GM18870 (cell line): ENCODE data around the gene CFDP1.

Source experiments
- ATAC-seq: cut with Tn5 transposase; IDR thresholded peaks from one replicate; pipeline ENCODE4 v1.9.1; 2021; ENCODE audit warnings: moderate library complexity; ENCODE audit not compliant: unreplicated experiment

The CFDP1 gene

GRCh38 chr16:75415169-75415905 is 18.0 kb downstream of the CFDP1 start:
- ATAC-seq, result no peak

- ATAC-seq, result no peak
These were observed 19.4 kb downstream of the CFDP1 start for GRCh38 chr16:75413951-75414350.

GRCh38 chr16:75406943-75407342 is 26.4 kb downstream of the CFDP1 start:
- no peak for ATAC-seq

GRCh38 chr16:75402821-75403475 is 30.4 kb downstream of the CFDP1 start:
- ATAC-seq, result no peak

- ATAC-seq, result no peak
These were observed 31.0 kb downstream of the CFDP1 start for GRCh38 chr16:75402159-75402820.

- ATAC-seq, result no peak
These were observed 31.6 kb downstream of the CFDP1 start for GRCh38 chr16:75401691-75402090.

GRCh38 chr16:75398333-75398732 is 35.0 kb downstream of the CFDP1 start:
- ATAC-seq, result no peak

- no peak for ATAC-seq
These were observed 38.4 kb downstream of the CFDP1 start for GRCh38 chr16:75394941-75395340.

- no peak for ATAC-seq
These were observed 40.4 kb downstream of the CFDP1 start for GRCh38 chr16:75392906-75393305.

GRCh38 chr16:75390926-75391653 is 42.2 kb downstream of the CFDP1 start:
- ATAC-seq, result no peak

- no peak for ATAC-seq
These were observed 44.1 kb downstream of the CFDP1 start for GRCh38 chr16:75389096-75389690.

- ATAC-seq, result no peak
These were observed 45.4 kb downstream of the CFDP1 start for GRCh38 chr16:75387951-75388350.

- ATAC-seq, result peak; percentile 46
These were observed 47.7 kb downstream of the CFDP1 start for GRCh38 chr16:75385507-75386152.

- ATAC-seq, result no peak
These were observed 50.2 kb downstream of the CFDP1 start for GRCh38 chr16:75383141-75383540.

GRCh38 chr16:75382611-75383010 is 50.7 kb downstream of the CFDP1 start:
- no peak for ATAC-seq

- ATAC-seq, result no peak
These were observed 52.4 kb downstream of the CFDP1 start for GRCh38 chr16:75380870-75381269.

GRCh38 chr16:75379911-75380847 is 53.1 kb downstream of the CFDP1 start:
- ATAC-seq, result peak; percentile 72

GRCh38 chr16:75379339-75379738 is 54.0 kb downstream of the CFDP1 start:
- peak; percentile 66 for ATAC-seq

GRCh38 chr16:75378616-75379015 is 54.7 kb downstream of the CFDP1 start:
- ATAC-seq, result no peak
